GM10248 (cell line): ENCODE results near the gene TNXB.

Source experiments
- CTCF ChIA-PET: fragments of 300-600 bp; sonication (Branson Sonifier 250); formaldehyde crosslinking; extraction: SDS; loops from one replicate; lab custom pipeline; 2021; ENCODE audit warnings: antibody characterized with exemption; lab: Yijun Ruan, JAX
- POLR2A ChIA-PET: fragments of 350-650 bp; sonication (Branson Sonifier 250); formaldehyde crosslinking; extraction: SDS; loops from one replicate; lab custom pipeline; 2020; ENCODE audit warnings: antibody characterized with exemption; lab: Yijun Ruan, JAX
- DNase-seq: peaks from one replicate; pipeline ENCODE4 v3.0.0; 2012; ENCODE audit errors: extremely low spot score
- TF ChIP-seq, protein P1 (sequence below): IDR thresholded peaks from 2 replicates; pipeline ENCODE4 v1.5.1; 2012; ENCODE audit warnings: mild to moderate bottlenecking, low read depth; ENCODE audit errors: extremely low read depth, missing control alignments, control extremely low read depth

The TNXB gene

GRCh38 chr6:32152769-32153563 is 43.8 kb upstream of the TNXB start:
- ChIA-PET CTCF (interaction anchor here (1.1 to 2.0 kb wide), 2 partner anchors 12 to 35 kb away, joined by 3 to 7 read pairs; no protein-coding TSS in a partner anchor), POLR2A (no interaction called here)
- no peak for DNase-seq
- TF ChIP-seq, protein P1, sequence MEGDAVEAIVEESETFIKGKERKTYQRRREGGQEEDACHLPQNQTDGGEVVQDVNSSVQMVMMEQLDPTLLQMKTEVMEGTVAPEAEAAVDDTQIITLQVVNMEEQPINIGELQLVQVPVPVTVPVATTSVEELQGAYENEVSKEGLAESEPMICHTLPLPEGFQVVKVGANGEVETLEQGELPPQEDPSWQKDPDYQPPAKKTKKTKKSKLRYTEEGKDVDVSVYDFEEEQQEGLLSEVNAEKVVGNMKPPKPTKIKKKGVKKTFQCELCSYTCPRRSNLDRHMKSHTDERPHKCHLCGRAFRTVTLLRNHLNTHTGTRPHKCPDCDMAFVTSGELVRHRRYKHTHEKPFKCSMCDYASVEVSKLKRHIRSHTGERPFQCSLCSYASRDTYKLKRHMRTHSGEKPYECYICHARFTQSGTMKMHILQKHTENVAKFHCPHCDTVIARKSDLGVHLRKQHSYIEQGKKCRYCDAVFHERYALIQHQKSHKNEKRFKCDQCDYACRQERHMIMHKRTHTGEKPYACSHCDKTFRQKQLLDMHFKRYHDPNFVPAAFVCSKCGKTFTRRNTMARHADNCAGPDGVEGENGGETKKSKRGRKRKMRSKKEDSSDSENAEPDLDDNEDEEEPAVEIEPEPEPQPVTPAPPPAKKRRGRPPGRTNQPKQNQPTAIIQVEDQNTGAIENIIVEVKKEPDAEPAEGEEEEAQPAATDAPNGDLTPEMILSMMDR = no peak

- no peak for DNase-seq
- ChIA-PET CTCF (interaction anchor here (1.1 to 2.0 kb wide), 2 partner anchors 12 to 34 kb away, joined by 3 to 7 read pairs; no protein-coding TSS in a partner anchor), POLR2A (no interaction called here)
- TF ChIP-seq, protein P1 = no peak
Measured at GRCh38 chr6:32151863-32152768, 43.0 kb upstream of the TNXB start, which contains the start of gene PRRT1. Gene PRRT1 (minus strand): TSS chr6:32151939. CDS start chr6:32151827, 112 bp downstream.

GRCh38 chr6:32151181-32151862 is 42.2 kb upstream of the TNXB start:
- DNase-seq = no peak
- CTCF ChIA-PET = interaction anchor here (2.0 kb wide), 1 partner anchor 33 kb away, joined by 7 read pairs; no protein-coding TSS in a partner anchor
- POLR2A ChIA-PET = no interaction called here
- TF ChIP-seq, protein P1 = no peak

GRCh38 chr6:32149932-32150870 is 41.1 kb upstream of the TNXB start:
- TF ChIP-seq, protein P1 = no peak
- POLR2A ChIA-PET = no interaction called here
- CTCF ChIA-PET = interaction anchor here (1.2 to 2.4 kb wide), 2 partner anchors 21 to 32 kb away, joined by 3 to 9 read pairs; no protein-coding TSS in a partner anchor
- no peak for DNase-seq

- TF ChIP-seq, protein P1 = no peak
- DNase-seq = no peak
- CTCF ChIA-PET = interaction anchor here (1.2 to 2.4 kb wide), 2 partner anchors 20 to 31 kb away, joined by 3 to 9 read pairs; no protein-coding TSS in a partner anchor
- POLR2A ChIA-PET = no interaction called here
Measured at GRCh38 chr6:32149092-32149755, 40.1 kb upstream of the TNXB start.
